NCI-H226 (cell line): ENCODE data around the gene ANKH.
A peak's percentile ranks its signal among the peaks of the same experiment; 100 is the strongest.
"Not testable (repeated sequence)": the region's sequence is repeated elsewhere in the genome, so short reads cannot be mapped to it uniquely, and the experiment has no call there.

ENCODE experiments used
- DNase-seq: peaks from one replicate; pipeline ENCODE4 v3.0.0-alpha.2; 2015

ANKH gene

GRCh38 chr5:14882658-14883580 lies 11.3 kb upstream of the ANKH start:
- no peak for DNase-seq

DNA sequence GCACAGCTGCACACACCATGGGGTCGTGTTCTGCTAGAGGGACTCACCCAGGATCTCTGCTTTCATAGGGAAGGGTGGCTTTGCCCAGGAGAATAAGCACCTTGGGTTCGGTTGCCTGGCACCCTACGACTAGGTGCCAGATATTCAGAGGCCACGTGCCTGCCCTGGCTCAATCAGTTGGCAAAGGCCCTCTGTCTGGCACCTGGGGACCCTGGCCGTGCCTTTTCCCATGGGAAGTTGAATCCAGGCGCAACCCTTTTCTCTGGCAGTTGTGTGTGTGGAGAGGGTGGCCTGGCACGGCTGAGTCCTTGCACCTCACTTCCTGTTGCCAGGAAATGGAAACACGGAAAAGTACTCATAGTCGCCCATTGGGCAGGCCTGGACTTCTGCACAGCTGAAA lies 10.2 kb upstream of the ANKH start:
- DNase-seq = no peak

GRCh38 chr5:14880688-14881087 lies 9.1 kb upstream of the ANKH start:
- DNase-seq = no peak

DNA sequence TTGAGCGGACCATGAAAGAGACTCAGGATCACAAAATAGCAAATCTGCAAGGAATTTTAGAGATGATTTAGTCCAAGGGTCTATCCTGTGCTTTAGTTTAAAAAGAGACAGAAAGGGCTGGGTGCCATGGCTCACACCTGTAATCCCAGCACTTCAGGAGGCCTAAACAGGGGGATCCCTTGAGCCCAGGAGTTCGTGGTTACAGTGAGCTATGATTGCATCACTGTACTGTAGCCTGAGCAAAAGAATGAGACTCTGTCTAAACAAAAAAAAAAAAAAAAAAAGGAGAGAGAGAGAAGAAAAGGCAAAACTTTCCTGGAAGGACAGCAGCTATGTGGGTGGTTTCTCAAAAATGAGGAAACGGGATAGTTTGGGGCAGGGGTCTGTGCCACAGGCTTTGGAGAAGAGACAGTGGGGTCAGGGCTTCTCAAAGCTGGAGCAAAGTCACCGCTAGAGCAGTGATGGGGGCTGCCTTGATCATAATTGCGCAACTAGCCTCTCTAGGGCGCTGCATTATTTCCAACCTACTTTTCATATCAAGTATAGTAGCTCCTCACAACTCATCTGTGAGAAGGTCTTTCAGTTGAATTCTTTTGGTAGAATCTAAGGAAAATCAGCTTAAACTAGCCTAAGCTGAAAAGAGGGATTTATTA lies 8.5 kb upstream of the ANKH start:
- DNase-seq = peak; percentile 27

DNA sequence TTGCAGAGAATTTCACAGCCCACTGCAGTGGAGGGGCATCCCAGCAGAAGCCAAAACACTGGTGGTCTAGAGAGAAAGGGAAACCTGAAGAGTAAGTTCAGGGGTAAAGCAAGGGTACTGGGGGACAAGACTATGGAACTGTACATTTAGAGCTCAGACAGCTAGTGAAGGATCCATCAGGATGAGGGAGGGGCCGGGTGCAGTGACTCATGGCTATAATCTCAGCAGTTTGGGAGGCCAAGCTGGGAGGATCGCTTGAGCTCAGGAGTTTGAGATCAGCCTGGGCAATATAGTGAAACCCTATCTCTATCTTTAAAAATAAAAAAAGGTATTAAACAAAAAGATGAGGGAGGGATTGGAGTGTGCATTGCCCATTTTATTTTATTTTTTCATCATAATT lies 7.8 kb upstream of the ANKH start:
- no peak for DNase-seq

DNA sequence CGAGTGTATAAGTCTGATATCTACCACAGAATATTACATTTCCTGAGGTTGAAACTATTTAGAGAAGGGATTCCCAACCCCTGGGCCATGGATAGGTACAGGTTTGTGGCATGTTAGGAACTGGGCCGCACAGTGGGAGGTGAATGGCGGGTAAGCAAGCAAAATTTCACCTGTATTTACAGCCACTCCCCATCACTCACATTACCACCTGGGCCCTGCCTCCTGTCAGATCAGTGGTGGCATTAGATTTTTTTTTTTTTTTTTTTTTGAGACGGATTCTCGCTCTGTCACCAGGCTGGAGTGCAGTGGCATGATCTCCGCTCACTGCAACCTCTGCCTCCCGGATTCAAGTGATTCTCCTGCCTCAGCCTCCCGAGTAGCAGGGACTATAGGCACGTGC lies 6.6 kb upstream of the ANKH start:
- DNase-seq = not testable (repeated sequence)

DNA sequence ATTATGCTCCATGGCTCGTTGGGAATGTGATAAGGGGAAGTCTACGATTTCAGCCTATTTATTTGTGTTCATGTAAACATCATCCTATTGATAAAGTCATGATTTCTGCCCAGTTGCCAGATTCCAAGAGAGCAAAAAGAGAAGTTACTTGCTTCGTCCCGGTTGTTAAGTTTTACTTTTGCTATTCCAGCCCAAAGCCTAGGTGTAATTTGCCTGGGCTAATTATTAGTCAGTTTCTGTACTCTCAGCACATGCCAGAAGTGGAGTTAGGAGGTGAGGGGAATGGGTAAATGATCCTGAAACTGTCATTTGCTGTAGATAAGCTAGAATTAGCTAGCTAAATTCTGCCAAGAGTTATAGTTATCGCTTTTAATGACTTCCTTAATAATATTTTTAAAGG lies 4.5 kb upstream of the ANKH start:
- no peak for DNase-seq

GRCh38 chr5:14873790-14874189 lies 2.2 kb upstream of the ANKH start:
- no peak for DNase-seq

DNA sequence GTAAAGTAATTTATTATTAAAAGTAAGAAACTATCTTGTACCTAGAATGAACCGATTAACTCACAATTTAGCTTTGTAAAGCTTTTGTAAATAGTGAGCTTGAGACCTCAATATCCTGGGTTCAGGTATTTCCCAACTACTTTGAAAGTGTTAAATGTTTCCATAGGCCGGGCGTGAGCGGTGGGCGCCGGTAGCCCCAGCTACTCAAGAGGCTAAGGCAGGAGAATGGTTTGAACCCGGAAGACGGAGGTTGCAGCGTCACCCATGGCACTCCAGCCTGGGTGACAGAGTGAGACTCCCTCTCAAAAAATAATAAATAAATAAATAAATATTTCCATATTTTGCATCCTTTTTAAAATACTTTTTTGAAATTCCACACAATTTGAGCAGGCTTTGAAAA lies 1.5 kb upstream of the ANKH start:
- DNase-seq = no peak

- no peak for DNase-seq
Observed at GRCh38 chr5:14872070-14872989, 752 bp upstream of the ANKH start.

DNA sequence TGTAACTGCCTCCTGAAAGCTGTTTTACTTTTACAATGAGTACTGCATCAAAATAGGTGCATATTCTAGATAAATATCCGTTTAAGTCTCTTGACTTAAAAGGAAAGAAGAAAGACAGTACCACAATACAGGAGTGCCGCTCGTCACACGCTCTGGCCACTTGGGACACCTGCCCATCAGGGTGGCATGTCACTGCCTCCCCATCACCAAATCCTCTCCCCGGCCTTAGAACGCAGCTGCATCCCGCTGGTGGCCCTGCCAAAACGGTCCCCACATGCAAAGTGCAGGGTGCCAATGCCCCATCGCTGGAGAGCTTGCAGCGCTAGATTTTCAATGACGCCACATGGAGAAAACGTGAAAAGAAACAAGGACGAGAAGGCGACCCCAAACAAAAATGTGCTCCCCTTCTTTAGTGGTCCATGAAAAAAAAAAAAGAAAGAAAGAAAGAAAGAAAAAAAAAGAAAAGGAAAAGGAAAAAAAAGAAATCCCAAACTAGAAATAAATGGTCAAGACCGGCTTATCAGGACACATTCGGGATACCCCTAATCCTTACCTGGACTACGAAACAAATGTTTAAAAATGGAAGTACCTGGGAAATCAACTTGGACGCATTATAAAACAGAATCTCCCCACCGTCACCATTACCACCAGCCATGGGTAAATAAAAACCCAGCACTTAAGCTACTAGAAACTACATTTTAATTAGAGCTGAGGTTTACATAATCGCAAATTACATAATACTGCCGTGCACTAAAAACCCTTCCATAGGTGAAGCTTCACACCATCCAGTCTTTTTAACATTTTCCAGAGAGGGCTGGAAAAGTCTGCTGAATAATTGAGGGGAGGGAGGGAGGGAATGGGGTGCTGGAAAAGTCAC lies 1.0 kb downstream of the ANKH start:
- DNase-seq = no peak

DNA sequence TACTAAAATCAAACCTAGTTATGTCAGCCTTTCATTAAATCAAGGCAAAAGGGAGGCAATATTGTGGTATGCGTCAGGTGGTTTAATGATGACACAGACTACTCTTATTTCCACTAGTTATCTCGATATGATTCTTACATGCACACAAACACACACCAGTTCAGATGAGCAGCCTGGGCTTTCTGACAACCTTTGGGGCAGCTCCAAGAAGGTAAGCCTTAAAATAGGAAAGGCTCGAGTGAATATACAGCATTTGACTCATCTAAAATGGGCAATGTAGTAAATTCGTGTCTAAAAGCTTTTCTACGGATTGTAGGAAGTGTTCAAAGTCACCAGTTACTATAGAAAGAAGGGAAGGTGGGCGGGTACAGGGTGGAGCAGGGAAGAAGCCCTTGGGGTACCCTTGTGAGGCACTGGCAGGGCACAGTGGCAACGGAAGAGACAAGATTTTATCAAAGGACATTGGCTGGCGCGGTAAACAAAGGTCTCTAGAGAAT lies 1.9 kb downstream of the ANKH start:
- DNase-seq = no peak

- no peak for DNase-seq
Observed at GRCh38 chr5:14869233-14869632, 2.3 kb downstream of the ANKH start.

DNA sequence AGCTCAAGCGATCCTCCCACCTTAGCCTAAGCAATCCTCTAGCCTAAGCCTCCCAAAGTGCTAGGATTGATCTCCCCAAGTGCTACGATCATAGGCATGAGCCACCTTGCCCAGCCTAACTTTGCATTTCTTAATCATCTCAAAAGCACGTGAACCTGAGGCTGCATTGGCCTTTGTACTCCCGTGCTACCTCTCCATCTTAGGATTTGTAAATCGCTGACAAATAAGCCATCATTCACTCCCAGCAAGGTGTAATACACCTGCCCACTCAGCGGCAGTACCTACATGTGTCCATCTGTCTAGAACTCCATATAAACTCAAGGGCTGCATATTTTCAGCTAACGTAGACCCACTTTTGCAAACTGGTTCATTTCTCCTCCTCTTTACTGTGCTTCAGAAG lies 2.8 kb downstream of the ANKH start:
- DNase-seq = no peak

- no peak for DNase-seq
Observed at GRCh38 chr5:14864181-14864812, 7.3 kb downstream of the ANKH start.

- DNase-seq = no peak
Observed at GRCh38 chr5:14863105-14863504, 8.5 kb downstream of the ANKH start.

DNA sequence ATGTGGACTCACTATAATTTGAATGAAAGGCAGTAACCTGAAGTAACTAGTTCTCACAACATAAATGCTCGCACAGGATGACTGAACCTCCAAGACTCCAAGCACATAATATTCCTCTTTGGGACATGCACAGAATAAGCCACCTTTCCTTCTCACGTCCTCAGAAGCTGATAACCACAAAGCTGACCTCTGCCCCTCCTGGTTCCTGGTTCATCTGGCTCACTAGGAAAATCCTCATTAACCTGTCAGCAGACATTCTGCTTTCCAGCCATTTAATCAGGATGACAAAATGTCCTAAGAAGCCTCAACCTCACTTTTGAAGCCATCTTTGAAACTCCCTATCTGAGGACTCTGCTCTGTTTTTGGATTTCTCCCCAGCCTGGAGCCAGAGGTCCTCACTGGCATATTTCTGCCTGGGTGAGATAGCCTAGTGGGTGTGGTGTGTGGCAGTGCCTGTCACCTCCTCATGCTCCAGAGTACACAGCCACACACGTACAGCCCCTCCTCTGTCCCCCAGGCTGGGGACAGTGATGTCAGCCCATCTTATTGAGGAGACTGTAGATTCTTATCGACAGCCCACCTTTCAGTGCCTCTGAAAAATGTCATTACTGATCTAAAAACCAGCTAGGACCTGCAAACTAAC lies 10.3 kb downstream of the ANKH start:
- no peak for DNase-seq

- DNase-seq = no peak
Observed at GRCh38 chr5:14859980-14860379, 11.6 kb downstream of the ANKH start.

- no peak for DNase-seq
Observed at GRCh38 chr5:14859150-14859549, 12.4 kb downstream of the ANKH start.

DNA sequence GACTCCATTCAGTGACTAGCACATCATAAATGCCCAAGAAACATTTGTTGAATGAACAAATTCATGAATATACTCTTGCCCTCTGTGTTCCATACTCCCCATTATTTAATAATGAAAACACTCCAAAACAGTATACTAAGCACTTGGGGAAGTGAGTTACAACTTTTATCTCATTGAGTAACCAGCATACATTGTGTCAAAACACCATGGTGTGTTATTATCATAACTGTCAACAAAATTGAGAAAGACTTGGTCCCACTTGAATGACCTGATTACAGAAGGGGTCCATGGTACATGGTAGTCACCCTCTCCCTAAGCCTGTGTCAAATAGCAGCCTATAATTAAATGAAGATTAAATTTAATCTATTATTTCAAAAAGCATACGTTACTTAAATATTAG lies 16.2 kb downstream of the ANKH start:
- DNase-seq = no peak

GRCh38 chr5:14854799-14855198 lies 16.8 kb downstream of the ANKH start:
- DNase-seq = no peak
